ENCODE measurements around the gene TAX1BP3.

DNA sequence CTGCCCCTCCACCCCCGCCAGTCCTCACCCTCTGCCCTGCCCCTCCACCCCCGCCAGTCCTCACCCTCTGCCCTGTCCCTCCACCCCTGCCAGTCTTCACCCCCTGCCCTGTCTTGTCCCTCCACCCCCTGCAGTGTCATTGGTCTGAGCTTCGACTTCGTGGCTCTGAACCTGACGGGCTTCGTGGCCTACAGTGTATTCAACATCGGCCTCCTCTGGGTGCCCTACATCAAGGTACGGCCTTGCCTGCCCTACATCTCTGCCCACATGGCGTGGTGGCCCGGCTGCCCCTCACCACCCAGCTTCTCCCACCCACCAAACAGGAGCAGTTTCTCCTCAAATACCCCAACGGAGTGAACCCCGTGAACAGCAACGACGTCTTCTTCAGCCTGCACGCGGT, 12.0 kb downstream of the TAX1BP3 start:
- TF ChIP-seq POLR2A (IDR thresholded peaks at IDR 0.05; ENCODE audit: low read depth, low read length): no peak
- no peak for TF ChIP-seq POLR2AphosphoS5 (IDR thresholded peaks at IDR 0.05; ENCODE audit: low read depth, low read length)
- no peak for TF ChIP-seq TAF1 (IDR thresholded peaks at IDR 0.05; ENCODE audit: low read depth, low read length)
- TF ChIP-seq POU2F2 (IDR thresholded peaks at IDR 0.05; ENCODE audit: low read depth, low read length): no peak

Measured in GM12891 (cell line).